HFFc6 (cell line): Measurements from ENCODE around the gene PLEKHA6. TPM values are rescaled to one million over a fixed set of nuclear protein-coding genes. Genes with fewer than 3 reads are reported as not detected.

Source experiments
- DNase-seq: peaks from one replicate; pipeline ENCODE4 v3.0.0-alpha.2; 2018
- H3K27ac Mint-ChIP-seq: 2 replicates; pipeline ENCODE4 v1.8.0; 2020; ENCODE audit warnings: mild to moderate bottlenecking, mixed read lengths
- H3K27me3 Mint-ChIP-seq: 2 replicates; pipeline ENCODE4 v1.8.0; 2021; ENCODE audit warnings: mild to moderate bottlenecking, moderate library complexity, mixed read lengths; ENCODE audit not compliant: insufficient read depth
- H3K36me3 Mint-ChIP-seq: 2 replicates; pipeline ENCODE4 v1.8.0; 2021; ENCODE audit warnings: low read depth, mixed read lengths
- H3K4me1 Mint-ChIP-seq: 2 replicates; pipeline ENCODE4 v1.8.0; 2020; ENCODE audit warnings: low read depth, mixed read lengths
- H3K4me3 Mint-ChIP-seq: 2 replicates; pipeline ENCODE4 v1.8.0; 2020; ENCODE audit warnings: mild to moderate bottlenecking, moderate library complexity, mixed read lengths
- H3K9me3 Mint-ChIP-seq: 2 replicates; pipeline ENCODE4 v1.8.0; 2020; ENCODE audit warnings: mild to moderate bottlenecking, mixed read lengths
- CTCF ChIP-seq: fragments of 200-600 bp; sonication (generic); IDR thresholded peaks from 2 replicates; pipeline ENCODE4 v1.5.0; 2021; ENCODE audit warnings: antibody characterized with exemption, mild to moderate bottlenecking
- total RNA-seq, 6 experiments: library from RNA; stranded (reverse); fragmentation: NEBNext Ultra II Directional; extraction: Animal tissue kit (Norgen Biotek cat#: 25700); gene quantifications; 2 replicates in 1 of 6; 3 replicates in 5 of 6; pipeline ENCODE4 v1.2.3, GENCODE V29; 2021

PLEKHA6 gene
- total RNA-seq, 6 experiments from 2014 or later = 1.3 to 2.4 (median 1.5) TPM

DNA sequence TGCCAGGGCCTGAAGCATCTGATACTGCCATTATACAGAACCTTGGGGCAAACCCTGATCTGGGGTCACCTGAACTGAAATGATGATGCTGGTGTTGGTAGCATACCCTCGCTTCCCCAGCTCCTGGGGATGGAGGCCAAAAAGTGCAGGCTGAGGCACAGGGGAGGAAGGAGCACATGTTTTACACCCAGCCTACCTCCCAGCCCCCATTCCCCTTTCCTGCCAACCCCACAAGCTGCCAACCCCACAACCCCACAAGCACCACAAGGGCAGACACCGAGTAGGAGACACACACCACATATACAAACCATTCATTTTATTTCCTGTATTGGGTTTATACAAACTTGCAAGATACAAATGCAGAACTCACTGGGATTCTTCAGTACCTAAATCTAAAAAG lies 141.2 kb downstream of the PLEKHA6 start:
- H3K4me1 Mint-ChIP-seq = peaks cover 6% of the 10 kb centered on the region
- H3K27ac Mint-ChIP-seq = no peak overlapping the region
- H3K9me3 Mint-ChIP-seq = no peaks in the 10 kb centered on the region
- peaks cover 10% of the 10 kb centered on the region; the same call in 1 of the 2 replicates for H3K27me3 Mint-ChIP-seq
- no peaks in the 10 kb centered on the region for H3K36me3 Mint-ChIP-seq
- no peak for TF ChIP-seq CTCF
- H3K4me3 Mint-ChIP-seq = no peak overlapping the region
- no peak for DNase-seq

DNA sequence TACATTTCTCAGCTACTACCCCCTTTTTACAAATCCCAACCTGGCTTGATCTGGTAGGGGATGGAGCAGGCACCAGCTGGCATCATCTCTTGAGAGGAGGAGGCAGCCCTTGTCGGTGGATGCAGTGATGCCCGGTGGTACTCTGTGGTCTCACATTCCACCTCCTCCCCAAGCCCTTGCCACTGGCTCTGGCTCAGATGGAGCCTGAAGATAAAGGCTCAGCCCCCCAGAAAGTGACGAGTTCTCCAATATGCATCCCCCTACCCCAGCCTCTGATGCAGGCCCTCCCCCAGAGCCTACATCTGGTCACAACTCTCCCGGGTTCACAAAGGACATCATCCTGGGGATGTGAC lies 142.1 kb downstream of the PLEKHA6 start:
- peaks cover 6% of the 10 kb centered on the region for H3K4me1 Mint-ChIP-seq
- H3K27ac Mint-ChIP-seq = no peak overlapping the region
- H3K36me3 Mint-ChIP-seq = no peaks in the 10 kb centered on the region
- DNase-seq = no peak
- no peak for TF ChIP-seq CTCF
- H3K27me3 Mint-ChIP-seq = peaks cover 10% of the 10 kb centered on the region; the same call in 1 of the 2 replicates
- no peaks in the 10 kb centered on the region for H3K9me3 Mint-ChIP-seq
- H3K4me3 Mint-ChIP-seq = no peak overlapping the region

DNA sequence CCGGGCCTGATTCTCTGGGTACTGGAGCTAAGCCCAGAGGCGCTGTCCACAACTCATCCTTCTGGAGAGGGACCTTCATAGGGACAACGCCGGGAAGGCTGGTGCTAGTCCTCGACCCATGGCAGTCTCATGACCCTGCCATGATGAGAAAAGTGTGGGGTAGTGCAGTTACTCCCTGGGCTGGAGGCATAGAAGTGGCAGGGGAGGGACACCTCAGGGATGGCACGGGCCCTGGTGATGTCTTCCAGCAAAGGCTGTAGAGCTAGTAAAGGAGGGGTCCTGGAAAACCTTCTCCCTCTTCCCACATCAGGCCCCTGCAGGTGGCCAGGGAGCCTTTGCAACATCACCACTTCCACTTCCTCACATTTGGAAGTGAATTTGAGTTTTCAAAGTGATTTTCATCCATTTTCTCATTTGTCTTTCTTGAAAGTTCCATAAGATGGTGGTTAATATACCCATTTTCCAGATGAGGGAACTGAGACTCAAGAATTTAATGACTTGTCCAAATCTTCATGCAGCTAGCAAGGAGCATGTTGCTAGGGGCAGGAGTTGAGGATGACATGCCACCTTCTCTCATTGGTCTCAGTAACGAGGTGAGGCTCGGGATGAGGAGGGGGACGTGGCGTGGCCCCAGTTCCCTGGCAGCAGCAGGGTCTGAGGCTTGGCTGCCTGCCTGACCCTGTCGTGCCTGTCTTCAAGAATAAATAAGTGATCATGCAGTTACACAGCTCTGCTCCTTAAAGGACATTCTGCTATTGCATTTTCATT lies 142.7 kb downstream of the PLEKHA6 start:
- Mint-ChIP-seq H3K27me3 (peaks cover 9% of the 10 kb centered on the region; the same call in 1 of the 2 replicates), H3K9me3 (no peaks in the 10 kb centered on the region), H3K27ac (no peak overlapping the region), H3K36me3 (no peaks in the 10 kb centered on the region), H3K4me3 (no peak overlapping the region), H3K4me1 (peaks cover 6% of the 10 kb centered on the region)
- no peak for TF ChIP-seq CTCF
- no peak for DNase-seq

DNA sequence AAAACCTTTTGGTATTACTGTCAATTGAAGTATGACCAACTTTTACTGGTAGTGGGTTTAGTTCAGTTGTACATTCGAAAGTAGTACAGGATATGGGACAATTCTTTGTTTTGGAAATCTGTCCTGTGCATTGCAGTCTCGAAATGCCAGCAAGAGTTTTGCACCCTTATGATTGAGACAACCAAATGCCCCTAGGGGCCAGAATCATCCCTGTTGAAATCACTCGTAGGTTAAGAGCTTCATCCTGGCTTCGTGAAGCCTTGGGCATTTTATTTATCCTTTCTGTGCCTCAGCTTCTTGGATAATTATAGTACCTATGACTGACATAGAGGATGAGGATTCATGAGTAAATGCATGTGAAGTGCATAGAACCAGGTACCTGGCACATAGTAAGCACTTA lies 143.5 kb downstream of the PLEKHA6 start:
- DNase-seq = no peak
- TF ChIP-seq CTCF = no peak
- H3K27me3 Mint-ChIP-seq = peaks cover 6% of the 10 kb centered on the region; the same call in 1 of the 2 replicates
- no peak overlapping the region for H3K27ac Mint-ChIP-seq
- H3K36me3 Mint-ChIP-seq = no peaks in the 10 kb centered on the region
- H3K4me1 Mint-ChIP-seq = peaks cover 6% of the 10 kb centered on the region
- no peaks in the 10 kb centered on the region for H3K9me3 Mint-ChIP-seq
- no peak overlapping the region for H3K4me3 Mint-ChIP-seq

DNA sequence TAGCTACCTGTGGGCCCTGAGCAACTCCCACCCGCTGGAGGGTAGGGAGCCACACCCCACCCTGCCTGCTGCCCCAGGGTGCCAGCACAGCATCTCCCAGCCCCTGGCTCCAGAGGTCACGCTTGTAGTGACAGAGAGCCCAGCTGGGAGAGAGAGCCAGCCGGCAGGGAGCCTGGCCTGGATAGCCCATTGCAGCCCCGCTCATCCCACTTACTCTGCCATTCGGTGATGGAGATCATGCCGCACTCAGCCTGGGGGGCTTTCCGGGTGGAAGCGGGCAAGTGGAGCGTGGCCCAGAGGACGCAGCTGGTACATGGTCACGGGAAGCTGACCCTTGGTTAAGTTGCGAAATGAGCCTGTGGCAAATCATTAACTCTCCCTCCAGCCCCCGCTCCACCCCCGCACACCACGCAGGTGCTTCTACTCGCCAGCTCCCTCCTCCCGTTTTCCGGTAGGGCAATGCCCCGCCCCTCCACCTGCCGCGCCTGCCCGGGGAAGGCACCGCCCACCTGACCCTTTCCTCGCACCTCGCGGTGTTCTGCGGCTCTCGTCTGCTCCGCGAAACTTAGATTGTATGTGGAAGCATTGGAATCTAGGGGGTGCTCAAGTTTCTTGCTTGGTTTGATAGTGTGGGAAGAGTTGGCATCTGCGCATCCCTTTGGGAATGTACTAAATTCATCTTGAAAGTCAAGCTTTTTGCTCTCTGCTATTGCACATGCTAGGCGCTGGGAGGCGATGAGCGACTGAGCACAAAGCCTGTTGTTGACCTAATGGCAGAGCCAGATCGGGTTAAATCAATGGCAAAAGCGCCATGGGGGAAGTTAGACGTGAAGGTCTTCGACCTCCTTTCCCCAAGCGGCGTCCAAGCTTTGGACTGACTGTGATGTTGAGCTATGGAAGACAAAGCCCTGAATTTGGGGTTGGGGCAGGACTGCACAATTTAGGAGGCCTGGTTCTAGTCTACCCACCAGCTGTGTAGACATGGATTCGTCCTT lies 145.8 kb downstream of the PLEKHA6 start, which contains the start of gene GOLT1A:
GOLT1A (minus strand) TSS at position 321 of the 995 bp plus-strand sequence; CDS start at position 239, 82 bp downstream.
- Mint-ChIP-seq H3K27me3 (peaks cover 4% of the 10 kb centered on the region), H3K27ac (no peak within 1 kb of the TSS), H3K9me3 (no peaks in the 10 kb centered on the region), H3K4me1 (peaks cover 6% of the 10 kb centered on the region), H3K36me3 (no peaks in the 10 kb centered on the region), H3K4me3 (peak within 1 kb of the TSS; percentile 71)
- peak; percentile 83 for TF ChIP-seq CTCF
- DNase-seq = peak; percentile 87
